Measurements from ENCODE around the gene HS2ST1. TPM values are rescaled to one million over a fixed set of nuclear protein-coding genes. Genes with fewer than 3 reads are reported as not detected.
"Not testable (repeated sequence)": the region's sequence is repeated elsewhere in the genome, so short reads cannot be mapped to it uniquely, and the experiment has no call there.

HS2ST1 gene
- total RNA-seq, 1 experiment from 2014 or later, result 27.1 TPM

- DNase-seq (ENCODE audit: low spot score), result no peak
Measured at GRCh38 chr1:86965827-86966182, 51.4 kb downstream of the HS2ST1 start.

GRCh38 chr1:86970938-86971337 lies 56.5 kb downstream of the HS2ST1 start:
- DNase-seq (ENCODE audit: low spot score), result peak; percentile 25

- no peak for DNase-seq (ENCODE audit: low spot score)
Measured at GRCh38 chr1:86971778-86972177, 57.3 kb downstream of the HS2ST1 start.

DNA sequence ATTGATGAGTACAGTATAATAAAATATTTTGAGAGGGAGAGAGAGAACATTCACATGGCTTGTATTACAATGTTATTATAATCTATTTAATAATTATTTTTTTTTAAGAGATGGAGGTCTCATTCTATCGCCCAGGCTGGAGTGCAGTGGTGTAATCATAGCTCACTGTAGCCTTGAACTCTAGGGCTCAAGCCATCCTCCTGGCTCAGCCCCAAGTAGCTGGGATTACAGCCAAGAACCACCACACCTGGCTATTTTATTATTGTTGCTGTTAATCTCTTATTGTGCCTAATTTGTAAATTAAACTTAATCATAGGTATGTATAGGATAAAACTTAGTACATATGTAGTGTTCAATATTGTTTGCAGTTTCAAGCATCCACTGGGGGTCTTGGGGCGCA lies 57.8 kb downstream of the HS2ST1 start:
- DNase-seq (ENCODE audit: low spot score), result no peak

DNA sequence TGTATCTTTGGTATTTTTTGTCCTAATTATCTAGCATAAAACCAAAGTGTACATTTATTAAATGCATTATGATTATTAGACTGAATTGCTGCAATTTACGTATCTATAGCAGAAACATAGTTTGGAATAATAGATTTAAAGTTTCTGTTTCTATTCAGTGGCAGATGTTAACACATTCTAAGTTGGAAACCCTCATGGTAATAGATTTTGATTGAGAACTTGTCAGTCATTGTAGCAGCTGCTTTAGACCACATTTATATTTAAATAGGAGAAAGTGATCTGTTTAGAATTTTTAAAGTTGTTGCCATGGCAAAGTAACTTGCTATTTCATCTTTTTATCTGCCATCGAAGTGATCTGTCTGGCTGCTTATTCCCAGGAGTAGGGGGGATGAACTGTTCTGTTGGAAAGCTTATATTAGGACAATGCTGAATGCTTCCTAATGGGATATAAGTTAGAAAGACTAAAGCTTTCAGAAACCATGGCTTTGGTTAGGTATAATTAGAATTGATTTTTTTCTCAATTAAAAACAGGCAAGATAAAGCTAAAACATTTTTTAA lies 61.6 kb downstream of the HS2ST1 start:
- no peak for DNase-seq (ENCODE audit: low spot score)

GRCh38 chr1:86976664-86977063 lies 62.2 kb downstream of the HS2ST1 start:
- DNase-seq (ENCODE audit: low spot score), result no peak

DNA sequence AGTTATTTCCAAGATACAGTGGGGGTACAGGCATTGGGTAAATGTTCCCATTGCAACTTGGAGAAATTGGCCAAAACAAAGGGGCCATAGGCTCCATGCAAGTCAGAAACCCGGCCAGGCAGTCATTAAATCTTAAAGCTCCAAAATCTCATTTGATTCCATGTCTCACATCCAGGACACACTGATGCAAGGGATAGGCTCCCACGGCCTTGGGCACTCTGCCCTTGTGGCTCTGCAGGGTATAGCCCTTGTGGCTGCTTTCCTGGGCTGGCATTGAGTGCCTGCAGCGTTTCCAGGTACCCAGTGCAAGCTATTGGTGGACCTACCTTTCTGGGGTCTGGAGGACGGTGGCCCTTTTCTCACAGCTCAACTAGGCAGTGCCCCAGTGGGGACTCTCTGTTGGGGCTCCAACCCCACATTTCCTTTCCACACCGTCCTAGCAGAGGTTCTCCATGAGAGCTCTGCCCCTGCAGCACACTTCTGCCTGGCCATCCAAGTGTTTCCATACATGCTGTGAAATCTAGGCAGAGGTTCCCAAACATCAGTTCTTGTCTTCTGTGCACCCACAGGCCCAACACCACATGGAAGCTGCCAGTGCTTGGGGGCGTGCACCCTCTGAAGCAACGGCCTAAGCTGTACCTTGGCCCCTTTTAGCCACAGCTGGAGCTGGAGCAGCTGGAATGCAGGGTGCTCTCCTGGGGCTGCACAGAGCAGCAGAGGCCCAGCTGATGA lies 67.2 kb downstream of the HS2ST1 start:
- DNase-seq (ENCODE audit: low spot score), result no peak

DNA sequence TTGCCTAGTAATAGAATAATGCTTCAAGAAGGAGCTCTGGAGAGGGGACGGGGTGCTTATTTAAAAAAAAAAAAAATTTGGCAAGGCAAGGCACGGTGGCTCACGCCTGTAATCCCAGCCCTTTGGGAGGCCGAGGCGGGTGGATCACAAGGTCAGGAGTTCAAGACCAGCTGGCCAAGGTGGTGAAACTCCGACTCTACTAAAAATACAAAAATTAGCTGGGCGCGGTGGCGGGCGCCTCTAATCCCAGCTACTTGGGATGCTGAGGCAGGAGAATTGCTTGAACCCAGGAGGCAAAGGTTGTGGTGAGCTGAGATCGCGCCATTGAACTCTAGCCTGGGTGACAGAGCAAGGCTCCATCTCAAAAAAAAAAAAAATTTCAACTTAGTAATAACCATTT lies 69.2 kb downstream of the HS2ST1 start:
- not testable (repeated sequence) for DNase-seq (ENCODE audit: low spot score)

DNA sequence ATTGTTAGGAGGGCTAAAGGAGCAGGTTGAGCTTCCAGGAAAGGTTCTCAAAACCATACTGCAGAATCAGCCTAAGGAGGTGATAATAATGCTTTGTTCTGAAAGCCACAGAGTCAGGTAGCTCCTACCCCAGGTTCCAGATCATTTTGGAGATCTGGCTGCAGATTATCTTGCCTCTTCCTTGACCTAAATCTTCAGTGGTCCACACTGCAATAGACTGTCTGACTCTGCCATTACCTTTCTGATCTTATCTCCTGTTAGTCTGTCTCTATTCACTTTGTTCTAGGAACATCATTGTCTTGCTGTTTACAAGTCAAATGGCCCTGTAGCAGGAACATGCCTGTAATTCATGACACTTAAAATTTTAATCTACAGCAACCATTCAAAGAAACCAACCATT lies 73.0 kb downstream of the HS2ST1 start:
- no peak for DNase-seq (ENCODE audit: low spot score)

DNA sequence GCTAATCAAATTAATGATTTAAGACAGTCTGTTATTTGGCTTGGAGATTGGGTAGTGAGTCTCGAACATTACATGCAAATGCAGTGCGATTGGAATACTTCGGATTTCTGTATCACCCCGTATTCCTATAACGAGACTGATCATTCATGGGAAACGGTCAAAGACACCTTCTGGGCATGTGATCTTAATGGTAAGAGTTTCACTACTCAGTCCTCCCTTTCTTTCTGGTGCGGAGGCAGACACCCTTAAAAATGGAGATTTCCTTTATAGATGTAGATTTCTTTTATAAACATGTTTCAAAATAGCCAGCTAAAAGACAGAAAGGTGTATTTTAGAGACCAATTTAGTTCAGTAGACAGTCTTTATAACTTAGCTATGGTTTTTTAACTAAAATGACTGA lies 74.4 kb downstream of the HS2ST1 start:
- DNase-seq (ENCODE audit: low spot score), result no peak

GRCh38 chr1:86989690-86990089 lies 75.3 kb downstream of the HS2ST1 start:
- DNase-seq (ENCODE audit: low spot score), result not testable (repeated sequence)

GRCh38 chr1:86990826-86991225 lies 76.4 kb downstream of the HS2ST1 start:
- no peak for DNase-seq (ENCODE audit: low spot score)

- no peak for DNase-seq (ENCODE audit: low spot score)
Measured at GRCh38 chr1:86991549-86992186, 77.2 kb downstream of the HS2ST1 start.

- DNase-seq (ENCODE audit: low spot score), result peak; percentile 70
Measured at GRCh38 chr1:86992861-86993260, 78.4 kb downstream of the HS2ST1 start.

GRCh38 chr1:86993269-86993985 lies 79.0 kb downstream of the HS2ST1 start:
- DNase-seq (ENCODE audit: low spot score), result peak; percentile 53

GRCh38 chr1:86994061-86994460 lies 79.6 kb downstream of the HS2ST1 start:
- no peak for DNase-seq (ENCODE audit: low spot score)

DNA sequence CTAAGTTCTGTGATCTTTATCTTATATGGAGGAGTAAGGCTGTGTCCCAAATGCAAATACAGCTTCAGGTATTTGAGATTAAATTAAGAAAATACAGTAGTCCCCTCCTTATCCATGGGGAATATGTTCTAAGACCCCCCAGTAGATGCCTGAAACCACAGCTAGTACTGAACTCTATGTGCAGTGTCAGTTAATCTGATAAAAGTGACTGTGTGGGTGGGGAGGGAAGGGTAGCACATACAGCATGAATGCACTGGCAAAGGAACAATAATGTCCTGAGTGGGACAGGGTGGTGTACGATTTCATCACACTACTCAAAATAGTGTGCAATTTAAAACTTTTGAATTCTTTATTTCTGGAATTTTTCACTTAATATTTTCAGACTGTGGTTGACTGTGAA lies 83.1 kb downstream of the HS2ST1 start:
- no peak for DNase-seq (ENCODE audit: low spot score)

DNA sequence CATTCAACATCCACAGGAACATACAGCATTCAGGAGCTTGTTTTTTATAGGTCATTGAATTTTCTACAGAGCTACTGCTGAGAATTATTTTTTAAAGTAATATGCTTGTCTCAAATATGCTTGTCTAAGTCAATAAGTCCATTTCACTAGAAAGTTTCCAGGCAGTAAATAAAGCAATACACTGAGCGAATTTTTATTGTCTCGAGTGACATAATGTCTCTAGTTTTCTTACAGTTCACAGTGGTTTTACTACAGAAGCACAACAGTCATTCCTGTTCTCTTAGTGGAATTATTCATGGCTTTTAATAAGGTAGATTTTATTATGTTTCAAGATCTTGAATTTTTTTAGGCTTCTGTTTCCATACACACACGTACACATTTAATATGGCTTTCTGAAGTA lies 83.8 kb downstream of the HS2ST1 start:
- DNase-seq (ENCODE audit: low spot score), result no peak

DNA sequence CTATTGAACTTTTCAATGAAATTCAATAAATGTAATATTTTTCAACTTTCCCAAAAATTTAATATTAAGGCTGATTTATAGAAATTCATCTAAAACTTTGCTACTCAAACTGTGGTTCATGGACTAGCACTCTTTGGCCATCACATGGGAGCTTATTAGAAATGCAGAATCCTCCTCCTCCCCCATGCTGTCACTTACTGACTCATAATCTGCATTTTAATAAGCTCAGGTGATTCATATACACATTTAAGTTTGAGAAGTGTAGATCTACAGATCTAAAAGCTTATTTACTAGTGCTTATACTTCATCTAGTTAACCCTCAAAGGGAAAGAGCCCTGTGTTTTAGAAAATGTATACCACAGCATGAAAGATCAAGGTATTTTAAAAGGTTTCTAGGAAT lies 84.3 kb downstream of the HS2ST1 start:
- no peak for DNase-seq (ENCODE audit: low spot score)

GRCh38 chr1:87000460-87000859 lies 86.0 kb downstream of the HS2ST1 start:
- no peak for DNase-seq (ENCODE audit: low spot score)

GRCh38 chr1:87004857-87005256 lies 90.4 kb downstream of the HS2ST1 start:
- DNase-seq (ENCODE audit: low spot score), result no peak

DNA sequence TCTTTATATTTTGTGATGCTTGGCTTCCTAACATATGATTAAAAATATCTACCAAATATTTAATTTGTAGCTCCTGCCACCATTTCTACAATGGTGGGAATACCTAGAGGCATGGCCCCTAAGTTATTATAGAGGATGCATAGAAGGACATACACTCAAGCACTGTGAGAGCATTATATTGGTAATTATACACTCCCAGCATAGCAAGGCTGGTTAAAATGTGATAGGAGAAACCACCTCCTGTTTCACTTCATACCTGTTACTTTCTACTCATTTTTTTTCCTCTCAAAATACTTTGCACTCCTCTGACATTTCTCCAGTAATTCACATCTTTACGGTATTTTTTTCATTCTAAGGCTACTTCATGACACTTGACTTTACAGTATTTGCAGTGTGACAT lies 92.9 kb downstream of the HS2ST1 start:
- DNase-seq (ENCODE audit: low spot score), result no peak

- not testable (repeated sequence) for DNase-seq (ENCODE audit: low spot score)
Measured at GRCh38 chr1:87013385-87013784, 99.0 kb downstream of the HS2ST1 start.
